IMR-90 (cell line): ENCODE results near the gene PLA2G4B. TPM values are rescaled to one million over a fixed set of nuclear protein-coding genes. Genes with fewer than 3 reads are reported as not detected.

Experiments
- ATAC-seq: fragments of 200-7000 bp; cut with Tn5 transposase; 2 replicates; pipeline ENCODE4 v1.9.1; 2020; ENCODE audit warnings: low read depth, mild to moderate bottlenecking, moderate library complexity
- BruUV-seq: library from RNA; stranded (reverse); fragments of 400-500 nt; replicated peaks from 2 replicates; lab custom pipeline; 2021; lab: Mats Ljungman, UMichigan
- CTCF ChIA-PET: fragments of 300-600 bp; formaldehyde crosslinking; extraction: SDS; loops from one replicate; lab custom pipeline; 2021; ENCODE audit warnings: antibody characterized with exemption; lab: Yijun Ruan, JAX
- POLR2A ChIA-PET: fragments of 300-600 bp; sonication (Branson Sonifier 250); formaldehyde crosslinking; loops from one replicate; lab custom pipeline; 2022; ENCODE audit warnings: antibody characterized with exemption; ENCODE audit not compliant: unreplicated experiment; lab: Charles Lee
- DNase-seq: peaks from one replicate; pipeline ENCODE4 v3.0.0; 2013
- H2AFZ ChIP-seq: replicated peaks from 2 replicates; pipeline ENCODE3; 2013; ENCODE audit warnings: low read length, mild to moderate bottlenecking; ENCODE audit not compliant: poor library complexity
- H2AK5ac ChIP-seq: 2 replicates; pipeline ENCODE4 v1.6.1; 2013; ENCODE audit warnings: low read depth, low read length, inconsistent platforms
- H2AK9ac ChIP-seq: replicated peaks from 2 replicates; pipeline ENCODE3; 2013; ENCODE audit warnings: mild to moderate bottlenecking, low read depth, low read length, moderate library complexity; ENCODE audit not compliant: poor library complexity
- H2BK120ac ChIP-seq: 2 replicates; pipeline ENCODE4 v1.6.1; 2013; ENCODE audit warnings: low read depth, low read length, inconsistent platforms
- H2BK15ac ChIP-seq: 3 replicates; pipeline ENCODE4 v1.6.1; 2013; ENCODE audit warnings: low read depth, low read length, inconsistent platforms
- H2BK20ac ChIP-seq: 2 replicates; pipeline ENCODE4 v1.6.1; 2013; ENCODE audit warnings: low read depth, mild to moderate bottlenecking, inconsistent platforms, low read length, moderate library complexity
- H2BK5ac ChIP-seq: 2 replicates; pipeline ENCODE4 v1.6.1; 2013; ENCODE audit warnings: mild to moderate bottlenecking, low read depth, low read length, inconsistent platforms; ENCODE audit not compliant: poor library complexity, severe bottlenecking
- H3K14ac ChIP-seq: replicated peaks from 2 replicates; pipeline ENCODE4 v1.6.1; 2013; ENCODE audit warnings: low read depth, low read length, inconsistent platforms
- H3K18ac ChIP-seq: 2 replicates; pipeline ENCODE4 v1.6.1; 2013; ENCODE audit warnings: low read depth, low read length, control low read depth
- H3K23ac ChIP-seq: 2 replicates; pipeline ENCODE4 v1.6.1; 2013; ENCODE audit warnings: low read depth, low read length, inconsistent platforms
- H3K27ac ChIP-seq: 2 replicates; pipeline ENCODE4 v1.5.1; 2013; ENCODE audit warnings: mild to moderate bottlenecking, control low read depth, low read length; ENCODE audit not compliant: insufficient read depth
- H3K27me3 ChIP-seq: 2 replicates; pipeline ENCODE4 v1.6.1; 2013; ENCODE audit warnings: low read length; ENCODE audit not compliant: control insufficient read depth, insufficient read depth
- H3K36me3 ChIP-seq: 2 replicates; pipeline ENCODE4 v1.6.1; 2013; ENCODE audit warnings: low read length, mixed read lengths; ENCODE audit not compliant: control insufficient read depth, insufficient read depth
- H3K4ac ChIP-seq: 2 replicates; pipeline ENCODE4 v1.6.1; 2013; ENCODE audit warnings: low read depth, low read length, inconsistent platforms
- H3K4me1 ChIP-seq: 2 replicates; pipeline ENCODE4 v1.6.1; 2013; ENCODE audit warnings: low read length, mixed read lengths; ENCODE audit not compliant: control insufficient read depth, insufficient read depth
- H3K4me2 ChIP-seq: 2 replicates; pipeline ENCODE4 v1.6.1; 2013; ENCODE audit warnings: low read depth, mild to moderate bottlenecking, control low read depth, low read length, moderate library complexity
- H3K4me3 ChIP-seq: 2 replicates; pipeline ENCODE4 v1.5.1; 2013; ENCODE audit warnings: low read depth, mild to moderate bottlenecking, control low read depth, low read length, moderate library complexity; ENCODE audit not compliant: insufficient read depth
- H3K56ac ChIP-seq: 2 replicates; pipeline ENCODE4 v1.6.1; 2013; ENCODE audit warnings: low read length, inconsistent platforms; ENCODE audit not compliant: insufficient read depth; ENCODE audit errors: extremely low read depth
- H3K79me1 ChIP-seq, 2 experiments: 2 replicates each; pipeline ENCODE4 v1.6.1; 2013; ENCODE audit warnings: low read length in 2 of 2, inconsistent platforms in 1 of 2, low read depth in 1 of 2
- H3K9ac ChIP-seq: 2 replicates; pipeline ENCODE4 v1.6.1; 2013; ENCODE audit warnings: low read depth, low read length, control low read depth
- H3K9me1 ChIP-seq: 2 replicates; pipeline ENCODE4 v1.6.1; 2013; ENCODE audit warnings: low read length, inconsistent platforms; ENCODE audit not compliant: insufficient read depth
- H3K9me3 ChIP-seq: 2 replicates; pipeline ENCODE4 v1.6.1; 2013; ENCODE audit warnings: low read length; ENCODE audit not compliant: control insufficient read depth, insufficient read depth
- H4K20me1 ChIP-seq: 2 replicates; pipeline ENCODE4 v1.6.1; 2013; ENCODE audit warnings: low read length, inconsistent platforms; ENCODE audit not compliant: insufficient read depth
- H4K5ac ChIP-seq: 2 replicates; pipeline ENCODE4 v1.6.1; 2013; ENCODE audit warnings: mild to moderate bottlenecking, low read depth, low read length, control low read depth
- H4K8ac ChIP-seq, 2 experiments: 2 replicates each; pipeline ENCODE4 v1.6.1; 2013; ENCODE audit warnings: low read depth in 2 of 2, low read length in 2 of 2, control low read depth in 1 of 2, inconsistent platforms in 1 of 2
- H4K91ac ChIP-seq: 2 replicates; pipeline ENCODE4 v1.6.1; 2013; ENCODE audit warnings: low read depth, low read length, inconsistent platforms; ENCODE audit not compliant: insufficient read depth
- BHLHE40 ChIP-seq: fragments of 150-350 bp; IDR thresholded peaks from 2 replicates; pipeline ENCODE4 v1.6.1; 2016; ENCODE audit warnings: mild to moderate bottlenecking, low read depth, low read length
- CEBPB ChIP-seq: IDR thresholded peaks from 2 replicates; pipeline ENCODE4 v1.6.1; 2012; ENCODE audit warnings: low read depth, low read length, improper control_type of control experiment
- CHD1 ChIP-seq: IDR thresholded peaks from 2 replicates; pipeline ENCODE4 v1.6.1; 2012; ENCODE audit warnings: low read depth, low read length, improper control_type of control experiment
- ELK1 ChIP-seq: fragments of 150-350 bp; IDR thresholded peaks from 2 replicates; pipeline ENCODE4 v1.6.1; 2016; ENCODE audit warnings: low read depth, mild to moderate bottlenecking, low read length, moderate library complexity, borderline replicate concordance
- FOS ChIP-seq: fragments of 150-350 bp; IDR thresholded peaks from 2 replicates; pipeline ENCODE4 v1.6.1; 2016; ENCODE audit warnings: low read depth, low read length
- MAFK ChIP-seq: IDR thresholded peaks from 2 replicates; pipeline ENCODE4 v1.6.1; 2012; ENCODE audit warnings: low read depth, low read length, improper control_type of control experiment
- MAZ ChIP-seq: IDR thresholded peaks from 2 replicates; pipeline ENCODE4 v1.6.1; 2012; ENCODE audit warnings: low read depth, mild to moderate bottlenecking, low read length, improper control_type of control experiment, moderate library complexity, borderline replicate concordance
- MXI1 ChIP-seq: IDR thresholded peaks from 2 replicates; pipeline ENCODE4 v1.6.1; 2012; ENCODE audit warnings: low read depth, mild to moderate bottlenecking, low read length, moderate library complexity, borderline replicate concordance
- NFE2L2 ChIP-seq: fragments of 150-350 bp; IDR thresholded peaks from 2 replicates; pipeline ENCODE4 v1.6.1; 2016; ENCODE audit warnings: low read depth, mild to moderate bottlenecking, low read length
- POLR2A ChIP-seq: IDR thresholded peaks from 2 replicates; pipeline ENCODE4 v1.6.1; 2012; ENCODE audit warnings: mild to moderate bottlenecking, low read depth, low read length
- RAD21 ChIP-seq: IDR thresholded peaks from 2 replicates; pipeline ENCODE4 v1.6.1; 2012; ENCODE audit warnings: low read length, improper control_type of control experiment
- RCOR1 ChIP-seq: IDR thresholded peaks from 2 replicates; pipeline ENCODE4 v1.6.1; 2012; ENCODE audit warnings: mild to moderate bottlenecking, low read length, improper control_type of control experiment; ENCODE audit not compliant: insufficient replicate concordance
- RFX5 ChIP-seq: IDR thresholded peaks from 2 replicates; pipeline ENCODE4 v1.8.0; 2012; ENCODE audit warnings: low read depth, mild to moderate bottlenecking, low read length, moderate library complexity
- SMC3 ChIP-seq: fragments of 150-350 bp; IDR thresholded peaks from 2 replicates; pipeline ENCODE4 v1.6.1; 2016; ENCODE audit warnings: low read depth, mild to moderate bottlenecking, antibody characterized with exemption, low read length, moderate library complexity
- WGBS, 2 experiments: methylation state at CpG; one replicate each; pipeline versions ENCODE4 v1.1.5 to v1.1.7; 2013; ENCODE audit warnings: missing lambda C conversion rate in 2 of 2; ENCODE audit not compliant: insufficient read length in 1 of 2; ENCODE audit errors: extremely low coverage in 2 of 2; 5-methylcytosine and 5-hydroxymethylcytosine counted together
- dilution Hi-C: fragments of 300-500 bp; cut with HindIII; formaldehyde crosslinking; loops from one replicate; pipeline ENCODE4 v1.14.3; 2018; ENCODE audit warnings: low sequenced_read_pairs; ENCODE audit not compliant: unreplicated experiment
- in situ Hi-C: fragments of 300-500 bp; cut with MboI; formaldehyde crosslinking; loops from 3 replicates; pipeline ENCODE4 v1.14.3; 2019; ENCODE audit warnings: low sequenced_read_pairs, inconsistent platforms, mixed read lengths
- intact Hi-C: fragments of 100-400 bp; cut with micrococcal nuclease; formaldehyde crosslinking; loops from 2 replicates; pipeline ENCODE4 v1.10.0; 2022
- polyA plus RNA-seq, 3 experiments: library from polyadenylated mRNA; depleted of rRNA; stranded (reverse); fragments of >200 nt; gene quantifications; 2 replicates each; pipeline ENCODE4 v1.2.3, GENCODE V29; 2012; ENCODE audit warnings: low replicate concordance in 1 of 3
- total RNA-seq: library from RNA; depleted of rRNA; stranded (reverse); fragments of >200 nt; gene quantifications from 2 replicates; pipeline ENCODE4 v1.2.3, GENCODE V29; 2012
- TF ChIP-seq, protein P1 (sequence below): conservative IDR thresholded peaks from 2 replicates; pipeline ENCODE4 v1.5.1; 2012; ENCODE audit warnings: mild to moderate bottlenecking, low read depth, low read length, improper control_type of control experiment
- TF ChIP-seq, protein P2 (sequence below): fragments of 150-350 bp; IDR thresholded peaks from 2 replicates; pipeline ENCODE4 v1.6.1; 2017; ENCODE audit warnings: mild to moderate bottlenecking, antibody characterized with exemption, low read length, low read depth

The PLA2G4B gene
- total and polyA plus RNA-seq, 2 of the 4 experiments (the other 2 are of a cell fraction) = 0.18 to 3.1 TPM

- ATAC-seq = no peak; the same call in 1 of the 2 replicates
Observed at GRCh38 chr15:41861736-41862356, 23.2 kb downstream of the PLA2G4B start.

More at GRCh38 chr15:41861736-41862356, 23.2 kb downstream of the PLA2G4B start:
- Histone ChIP-seq H3K27me3 (peaks cover 27% of the 10 kb centered on the region), H3K14ac (no peak overlapping the region), H3K56ac (no peak overlapping the region), H3K18ac (no peak overlapping the region), H4K91ac (no peak overlapping the region), H3K9me3 (no peaks in the 10 kb centered on the region), H4K5ac (no peak overlapping the region), H3K4ac (no peak overlapping the region), H3K36me3 (no peaks in the 10 kb centered on the region), H4K8ac (no peak overlapping the region), H3K4me2 (no peak overlapping the region), H2BK120ac (no peak overlapping the region), H4K20me1 (no peaks in the 10 kb centered on the region), H3K4me3 (no peak overlapping the region), H3K9ac (no peak overlapping the region), H3K4me1 (no peaks in the 10 kb centered on the region), H2AFZ (no peak overlapping the region), H2BK5ac (no peak overlapping the region), H2AK5ac (no peak overlapping the region), H3K27ac (no peak overlapping the region), H3K79me1 (no peaks in the 10 kb centered on the region), H2BK20ac (no peak overlapping the region), H2AK9ac (no peak overlapping the region), H3K23ac (no peak overlapping the region), H2BK15ac (no peak overlapping the region), H3K9me1 (no peaks in the 10 kb centered on the region)
- intact Hi-C loops (no loop called here), in situ Hi-C loops (no loop called here), dilution Hi-C loops (no loop called here)
- no peak for DNase-seq
- WGBS, 2 experiments = 88% methylated on average over 9 of the region's 18 CpGs; no CpG with 5 or more reads in 1 of the 2 experiments
- no peak for TF ChIP-seq MXI1
- TF ChIP-seq POLR2A = no peak
- no peak for TF ChIP-seq ELK1
- no peak for TF ChIP-seq NFE2L2
- TF ChIP-seq FOS = no peak
- TF ChIP-seq SMC3 = no peak
- no peak for TF ChIP-seq BHLHE40
- TF ChIP-seq RAD21 = no peak
- TF ChIP-seq MAFK = no peak
- TF ChIP-seq, protein P1, sequence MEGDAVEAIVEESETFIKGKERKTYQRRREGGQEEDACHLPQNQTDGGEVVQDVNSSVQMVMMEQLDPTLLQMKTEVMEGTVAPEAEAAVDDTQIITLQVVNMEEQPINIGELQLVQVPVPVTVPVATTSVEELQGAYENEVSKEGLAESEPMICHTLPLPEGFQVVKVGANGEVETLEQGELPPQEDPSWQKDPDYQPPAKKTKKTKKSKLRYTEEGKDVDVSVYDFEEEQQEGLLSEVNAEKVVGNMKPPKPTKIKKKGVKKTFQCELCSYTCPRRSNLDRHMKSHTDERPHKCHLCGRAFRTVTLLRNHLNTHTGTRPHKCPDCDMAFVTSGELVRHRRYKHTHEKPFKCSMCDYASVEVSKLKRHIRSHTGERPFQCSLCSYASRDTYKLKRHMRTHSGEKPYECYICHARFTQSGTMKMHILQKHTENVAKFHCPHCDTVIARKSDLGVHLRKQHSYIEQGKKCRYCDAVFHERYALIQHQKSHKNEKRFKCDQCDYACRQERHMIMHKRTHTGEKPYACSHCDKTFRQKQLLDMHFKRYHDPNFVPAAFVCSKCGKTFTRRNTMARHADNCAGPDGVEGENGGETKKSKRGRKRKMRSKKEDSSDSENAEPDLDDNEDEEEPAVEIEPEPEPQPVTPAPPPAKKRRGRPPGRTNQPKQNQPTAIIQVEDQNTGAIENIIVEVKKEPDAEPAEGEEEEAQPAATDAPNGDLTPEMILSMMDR = no peak
- TF ChIP-seq, protein P2, sequence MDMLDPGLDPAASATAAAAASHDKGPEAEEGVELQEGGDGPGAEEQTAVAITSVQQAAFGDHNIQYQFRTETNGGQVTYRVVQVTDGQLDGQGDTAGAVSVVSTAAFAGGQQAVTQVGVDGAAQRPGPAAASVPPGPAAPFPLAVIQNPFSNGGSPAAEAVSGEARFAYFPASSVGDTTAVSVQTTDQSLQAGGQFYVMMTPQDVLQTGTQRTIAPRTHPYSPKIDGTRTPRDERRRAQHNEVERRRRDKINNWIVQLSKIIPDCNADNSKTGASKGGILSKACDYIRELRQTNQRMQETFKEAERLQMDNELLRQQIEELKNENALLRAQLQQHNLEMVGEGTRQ = no peak
- no peak for TF ChIP-seq CEBPB
- no peak for TF ChIP-seq RCOR1
- no peak for TF ChIP-seq RFX5
- TF ChIP-seq MAZ = no peak
- no peak for TF ChIP-seq CHD1
- ChIA-PET POLR2A (no interaction called here), CTCF (interaction anchor here (1.5 kb wide), 1 partner anchor 14 kb away, joined by 4 read pairs; no protein-coding TSS in a partner anchor)
- no TSS peak for BruUV-seq
